ENCODE measurements around the gene ELAVL2. TPM values are rescaled to one million over a fixed set of nuclear protein-coding genes. Genes with fewer than 3 reads are reported as not detected.

ELAVL2 gene
- total RNA-seq, 1 experiment from 2014 or later: 35.9 TPM

- peak; percentile 79 for ATAC-seq
- Mint-ChIP-seq H3K27me3 (ENCODE audit: low read depth) (peaks cover 14% of the 10 kb centered on the region), H3K4me1 (peaks cover 16% of the 10 kb centered on the region), H3K36me3 (no peaks in the 10 kb centered on the region), H3K27ac (peak overlapping the region; percentile 60; the same call in 1 of the 2 replicates), H3K9me3 (no peaks in the 10 kb centered on the region), H3K4me3 (peak overlapping the region; percentile 78)
- peak; percentile 68 for DNase-seq (ENCODE audit: low spot score)
- TF ChIP-seq, protein P1, sequence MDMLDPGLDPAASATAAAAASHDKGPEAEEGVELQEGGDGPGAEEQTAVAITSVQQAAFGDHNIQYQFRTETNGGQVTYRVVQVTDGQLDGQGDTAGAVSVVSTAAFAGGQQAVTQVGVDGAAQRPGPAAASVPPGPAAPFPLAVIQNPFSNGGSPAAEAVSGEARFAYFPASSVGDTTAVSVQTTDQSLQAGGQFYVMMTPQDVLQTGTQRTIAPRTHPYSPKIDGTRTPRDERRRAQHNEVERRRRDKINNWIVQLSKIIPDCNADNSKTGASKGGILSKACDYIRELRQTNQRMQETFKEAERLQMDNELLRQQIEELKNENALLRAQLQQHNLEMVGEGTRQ (CRISPR knock-in tag; IDR thresholded peaks at IDR 0.05): peak; percentile 68
- TF ChIP-seq NFYB (CRISPR knock-in tag; conservative IDR thresholded peaks at IDR 0.05; ENCODE audit: low read depth): peak; percentile 39; the same call in 1 of the 2 replicates
- no peak for TF ChIP-seq CDX4 (CRISPR knock-in tag; IDR thresholded peaks at IDR 0.05; ENCODE audit: borderline replicate concordance)
- peak; percentile 58; the same call in 1 of the 2 replicates for TF ChIP-seq HMGXB4 (CRISPR knock-in tag; IDR thresholded peaks at IDR 0.05)
- TF ChIP-seq IRF1 (CRISPR knock-in tag; IDR thresholded peaks at IDR 0.05): peak; percentile 84
- peak; percentile 46; the same call in 1 of the 2 replicates for TF ChIP-seq CREM (CRISPR knock-in tag; IDR thresholded peaks at IDR 0.05)
- TF ChIP-seq ETV6 (CRISPR knock-in tag; IDR thresholded peaks at IDR 0.05): peak; percentile 78; the same call in 1 of the 2 replicates
- TF ChIP-seq, protein P2, sequence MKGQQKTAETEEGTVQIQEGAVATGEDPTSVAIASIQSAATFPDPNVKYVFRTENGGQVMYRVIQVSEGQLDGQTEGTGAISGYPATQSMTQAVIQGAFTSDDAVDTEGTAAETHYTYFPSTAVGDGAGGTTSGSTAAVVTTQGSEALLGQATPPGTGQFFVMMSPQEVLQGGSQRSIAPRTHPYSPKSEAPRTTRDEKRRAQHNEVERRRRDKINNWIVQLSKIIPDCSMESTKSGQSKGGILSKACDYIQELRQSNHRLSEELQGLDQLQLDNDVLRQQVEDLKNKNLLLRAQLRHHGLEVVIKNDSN (CRISPR knock-in tag; IDR thresholded peaks at IDR 0.05): peak; percentile 62; the same call in 1 of the 2 replicates
- TF ChIP-seq, protein P3, sequence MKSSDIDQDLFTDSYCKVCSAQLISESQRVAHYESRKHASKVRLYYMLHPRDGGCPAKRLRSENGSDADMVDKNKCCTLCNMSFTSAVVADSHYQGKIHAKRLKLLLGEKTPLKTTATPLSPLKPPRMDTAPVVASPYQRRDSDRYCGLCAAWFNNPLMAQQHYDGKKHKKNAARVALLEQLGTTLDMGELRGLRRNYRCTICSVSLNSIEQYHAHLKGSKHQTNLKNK (CRISPR knock-in tag; IDR thresholded peaks at IDR 0.05): no peak
- peak; percentile 57; the same call in 1 of the 2 replicates for TF ChIP-seq E2F5 (CRISPR knock-in tag; IDR thresholded peaks at IDR 0.05)
- TF ChIP-seq FOXP4 (CRISPR knock-in tag; IDR thresholded peaks at IDR 0.05): peak; percentile 82
- TF ChIP-seq ZNF138 (CRISPR knock-in tag; conservative IDR thresholded peaks at IDR 0.05): 0 out of 2 replicates have a peak, but pooled peaks have one; percentile 20
- TF ChIP-seq, protein P4, sequence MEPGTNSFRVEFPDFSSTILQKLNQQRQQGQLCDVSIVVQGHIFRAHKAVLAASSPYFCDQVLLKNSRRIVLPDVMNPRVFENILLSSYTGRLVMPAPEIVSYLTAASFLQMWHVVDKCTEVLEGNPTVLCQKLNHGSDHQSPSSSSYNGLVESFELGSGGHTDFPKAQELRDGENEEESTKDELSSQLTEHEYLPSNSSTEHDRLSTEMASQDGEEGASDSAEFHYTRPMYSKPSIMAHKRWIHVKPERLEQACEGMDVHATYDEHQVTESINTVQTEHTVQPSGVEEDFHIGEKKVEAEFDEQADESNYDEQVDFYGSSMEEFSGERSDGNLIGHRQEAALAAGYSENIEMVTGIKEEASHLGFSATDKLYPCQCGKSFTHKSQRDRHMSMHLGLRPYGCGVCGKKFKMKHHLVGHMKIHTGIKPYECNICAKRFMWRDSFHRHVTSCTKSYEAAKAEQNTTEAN (CRISPR knock-in tag; IDR thresholded peaks at IDR 0.05): no peak
- no peak for TF ChIP-seq ZNF532 (CRISPR knock-in tag; IDR thresholded peaks at IDR 0.05; ENCODE audit: borderline replicate concordance)
- peak; percentile 88 for TF ChIP-seq FOXK1 (CRISPR knock-in tag; IDR thresholded peaks at IDR 0.05)
- 0 out of 2 replicates have a peak, but pooled peaks have one; percentile 29 for TF ChIP-seq SP1 (CRISPR knock-in tag; conservative IDR thresholded peaks at IDR 0.05)
- TF ChIP-seq MAX (CRISPR knock-in tag; IDR thresholded peaks at IDR 0.05): peak; percentile 78
- TF ChIP-seq GABPB1 (CRISPR knock-in tag; IDR thresholded peaks at IDR 0.05): no peak
- POLR2A ChIA-PET: no interaction called here
- CTCF ChIA-PET: interaction anchor here (0.6 kb wide), 1 partner anchor 94 kb away, joined by 3 read pairs; no protein-coding TSS in a partner anchor
Observed at GRCh38 chr9:23850690-23851629, 24.9 kb upstream of the ELAVL2 start.
